ENCODE data around the gene HM13.
"Not testable (repeated sequence)": the region's sequence is repeated elsewhere in the genome, so short reads cannot be mapped to it uniquely, and the experiment has no call there.

The HM13 gene

GRCh38 chr20:31497838-31498540, 16.3 kb upstream of the HM13 start:
- H2AFZ ChIP-seq (ENCODE audit: low read depth): no peak overlapping the region
- no peaks in the 10 kb centered on the region for H3K27me3 ChIP-seq (ENCODE audit: insufficient read depth, low read depth)
- H3K36me3 ChIP-seq (ENCODE audit: insufficient read depth): no peaks in the 10 kb centered on the region

GRCh38 chr20:31500527-31500926, 13.7 kb upstream of the HM13 start:
- H4K20me1 ChIP-seq (ENCODE audit: insufficient read depth): no peaks in the 10 kb centered on the region
- TF ChIP-seq CTCF (conservative IDR thresholded peaks at IDR 0.05; ENCODE audit: low read depth, low read length): no peak
- H3K27ac ChIP-seq: no peak overlapping the region
- no peak overlapping the region for H2AFZ ChIP-seq (ENCODE audit: low read depth)
- H3K27me3 ChIP-seq (ENCODE audit: insufficient read depth, low read depth): no peaks in the 10 kb centered on the region
- no peak overlapping the region for H3K4me3 ChIP-seq (IDR thresholded peaks at IDR 0.05; ENCODE audit: insufficient read depth, low read depth, low read length)
- H3K4me1 ChIP-seq (ENCODE audit: low read depth, poor library complexity, severe bottlenecking): no peaks in the 10 kb centered on the region
- no peaks in the 10 kb centered on the region for H3K79me2 ChIP-seq (ENCODE audit: insufficient read depth, low read depth)
- H3K9ac ChIP-seq: no peak overlapping the region
- H3K36me3 ChIP-seq (ENCODE audit: insufficient read depth): no peaks in the 10 kb centered on the region
- no peak overlapping the region for H3K4me2 ChIP-seq

More at GRCh38 chr20:31497838-31498540, 16.3 kb upstream of the HM13 start:
- TF ChIP-seq CTCF (conservative IDR thresholded peaks at IDR 0.05; ENCODE audit: low read depth, low read length): no peak
- no peaks in the 10 kb centered on the region for H3K79me2 ChIP-seq (ENCODE audit: insufficient read depth, low read depth)
- H3K4me3 ChIP-seq (IDR thresholded peaks at IDR 0.05; ENCODE audit: insufficient read depth, low read depth, low read length): no peak overlapping the region
- H3K9ac ChIP-seq: no peak overlapping the region
- H3K4me1 ChIP-seq (ENCODE audit: low read depth, poor library complexity, severe bottlenecking): no peaks in the 10 kb centered on the region
- no peaks in the 10 kb centered on the region for H4K20me1 ChIP-seq (ENCODE audit: insufficient read depth)
- no peak overlapping the region for H3K27ac ChIP-seq
- H3K4me2 ChIP-seq: no peak overlapping the region

- not testable (repeated sequence) for H4K20me1 ChIP-seq (ENCODE audit: insufficient read depth); H3K4me1 ChIP-seq (ENCODE audit: low read depth, poor library complexity, severe bottlenecking); H3K79me2 ChIP-seq (ENCODE audit: insufficient read depth, low read depth); H3K27me3 ChIP-seq (ENCODE audit: insufficient read depth, low read depth); H3K9ac ChIP-seq; H3K27ac ChIP-seq; H3K4me3 ChIP-seq (IDR thresholded peaks at IDR 0.05; ENCODE audit: insufficient read depth, low read depth, low read length); H3K36me3 ChIP-seq (ENCODE audit: insufficient read depth)
- Histone ChIP-seq H2AFZ (ENCODE audit: low read depth) (peak overlapping the region; percentile 56; the same call in 1 of the 2 replicates), H3K4me2 (0 out of 2 replicates have a peak overlapping the region, but pooled peaks have one; percentile 3)
- TF ChIP-seq CTCF (conservative IDR thresholded peaks at IDR 0.05; ENCODE audit: low read depth, low read length): peak; percentile 84
These were observed 11.2 kb upstream of the HM13 start for GRCh38 chr20:31502884-31503673.

GRCh38 chr20:31505903-31506302, 8.3 kb upstream of the HM13 start:
- no peak overlapping the region for H3K4me3 ChIP-seq (IDR thresholded peaks at IDR 0.05; ENCODE audit: insufficient read depth, low read depth, low read length)

More at GRCh38 chr20:31505903-31506302, 8.3 kb upstream of the HM13 start:
- Histone ChIP-seq H3K9ac (no peak overlapping the region), H3K27ac (no peak overlapping the region), H3K36me3 (ENCODE audit: insufficient read depth) (no peaks in the 10 kb centered on the region), H3K27me3 (ENCODE audit: insufficient read depth, low read depth) (no peaks in the 10 kb centered on the region; the same call in 1 of the 2 replicates), H4K20me1 (ENCODE audit: insufficient read depth) (no peaks in the 10 kb centered on the region), H2AFZ (ENCODE audit: low read depth) (no peak overlapping the region), H3K4me1 (ENCODE audit: low read depth, poor library complexity, severe bottlenecking) (no peaks in the 10 kb centered on the region), H3K4me2 (no peak overlapping the region), H3K79me2 (ENCODE audit: insufficient read depth, low read depth) (no peaks in the 10 kb centered on the region)
- no peak for TF ChIP-seq CTCF (conservative IDR thresholded peaks at IDR 0.05; ENCODE audit: low read depth, low read length)

All from KMS-11 (cell line).